Upper lobe of right lung (tissue), 1 donor: Measurements from ENCODE around the gene XYLT1. TPM values are rescaled to one million over a fixed set of nuclear protein-coding genes. Genes with fewer than 3 reads are reported as not detected.

Experiments
- ATAC-seq: fragments of 200-7000 bp; cut with Tn5 transposase; one replicate; pipeline ENCODE4 v1.9.1; 2020; ENCODE audit warnings: mild to moderate bottlenecking, moderate library complexity
- DNase-seq: peaks from one replicate; pipeline ENCODE4 v3.0.0-alpha.2; 2020
- H3K27ac ChIP-seq: fragments of 200-600 bp; one replicate; pipeline ENCODE4 v1.8.0; 2022
- H3K27me3 ChIP-seq: fragments of 200-600 bp; one replicate; pipeline ENCODE4 v1.8.0; 2022; ENCODE audit warnings: mild to moderate bottlenecking
- H3K36me3 ChIP-seq: fragments of 200-600 bp; one replicate; pipeline ENCODE4 v1.8.0; 2022
- H3K4me1 ChIP-seq: fragments of 200-600 bp; one replicate; pipeline ENCODE4 v1.8.0; 2022
- H3K4me3 ChIP-seq: fragments of 200-600 bp; one replicate; pipeline ENCODE4 v1.8.0; 2022; ENCODE audit warnings: mild to moderate bottlenecking
- H3K9me3 ChIP-seq: fragments of 200-600 bp; one replicate; pipeline ENCODE4 v1.8.0; 2022
- CTCF ChIP-seq: fragments of 200-600 bp; IDR thresholded peaks from one replicate; pipeline ENCODE4 v1.8.0; 2022; ENCODE audit warnings: antibody characterized with exemption
- intact Hi-C: fragments of 100-400 bp; cut with DNase I; formaldehyde crosslinking; loops from one replicate; pipeline ENCODE4 v1.11.0; 2022
- total RNA-seq: library from RNA; stranded (reverse); fragmentation: NEBNext Ultra II Directional; extraction: Animal tissue kit (Norgen Biotek cat#: 25700); gene quantifications from one replicate; pipeline ENCODE4 v1.2.1, GENCODE V29; 2021
- donor health status: DM: no; HTN: yes; CAD: no; lungs with severe emphysema.

XYLT1 gene
- total RNA-seq, 1 donor from 2014 or later = 12.1 TPM

GRCh38 chr16:17397499-17397891 lies 73.3 kb downstream of the XYLT1 start:
- H3K4me3 ChIP-seq = no peak overlapping the region
- no peaks in the 10 kb centered on the region for H3K27me3 ChIP-seq
- ATAC-seq (peak; percentile 81), DNase-seq (no peak)
- H3K36me3 ChIP-seq = no peaks in the 10 kb centered on the region
- TF ChIP-seq CTCF = no peak
- H3K27ac ChIP-seq = peak overlapping the region; percentile 65
- intact Hi-C loops = no loop called here
- peaks cover 31% of the 10 kb centered on the region for H3K4me1 ChIP-seq
- H3K9me3 ChIP-seq = no peaks in the 10 kb centered on the region

DNA sequence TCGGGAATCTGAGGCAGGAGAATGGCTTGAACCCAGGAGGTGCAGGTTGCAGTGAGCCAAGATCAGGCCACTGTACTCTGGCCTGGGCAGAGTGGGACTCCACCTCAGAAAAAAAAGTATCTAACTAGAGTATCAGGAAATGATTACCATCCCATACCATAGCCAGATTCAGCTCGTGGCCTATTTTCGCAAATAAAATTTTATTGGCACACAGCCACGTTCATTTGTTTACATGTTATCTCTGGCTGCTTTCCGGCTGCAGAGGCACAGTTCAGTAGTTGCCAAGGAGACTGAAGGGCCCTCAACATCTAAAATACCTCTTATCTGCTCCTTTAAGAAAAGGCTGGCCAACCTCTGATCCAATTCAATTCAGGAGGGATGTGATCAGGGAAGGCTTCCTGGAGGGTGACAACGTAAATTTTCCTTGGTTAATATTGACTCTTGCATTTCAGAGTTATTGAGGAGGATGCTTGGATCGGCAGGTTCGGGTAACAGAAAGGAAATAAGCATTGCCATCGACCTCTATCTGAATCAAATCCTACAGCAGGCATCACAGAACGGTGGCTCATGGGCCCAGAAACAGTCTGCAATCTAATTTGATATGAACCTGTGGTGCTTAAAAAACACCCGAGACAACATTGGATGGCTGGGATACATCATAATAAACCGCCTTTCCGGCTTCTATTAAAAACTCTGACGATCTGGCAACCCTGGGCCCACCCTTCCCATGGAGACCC lies 73.8 kb downstream of the XYLT1 start:
- Histone ChIP-seq H3K4me3 (no peak overlapping the region), H3K27me3 (no peaks in the 10 kb centered on the region), H3K36me3 (no peaks in the 10 kb centered on the region), H3K4me1 (peaks cover 31% of the 10 kb centered on the region), H3K27ac (peak overlapping the region; percentile 65), H3K9me3 (no peaks in the 10 kb centered on the region)
- ATAC-seq (peak; percentile 80), DNase-seq (no peak)
- TF ChIP-seq CTCF = no peak
- intact Hi-C loops = no loop called here

- Histone ChIP-seq H3K4me1 (peaks cover 31% of the 10 kb centered on the region), H3K36me3 (no peaks in the 10 kb centered on the region), H3K4me3 (no peak overlapping the region), H3K27ac (peak overlapping the region; percentile 65), H3K27me3 (no peaks in the 10 kb centered on the region), H3K9me3 (no peaks in the 10 kb centered on the region)
- ATAC-seq (peak; percentile 29), DNase-seq (no peak)
- intact Hi-C loops = no loop called here
- no peak for TF ChIP-seq CTCF
Measured at GRCh38 chr16:17395849-17396480, 74.8 kb downstream of the XYLT1 start.

GRCh38 chr16:17392857-17393692 lies 77.7 kb downstream of the XYLT1 start:
- no peak overlapping the region for H3K27ac ChIP-seq
- ATAC-seq = no peak
- H3K27me3 ChIP-seq = no peaks in the 10 kb centered on the region
- no peaks in the 10 kb centered on the region for H3K9me3 ChIP-seq
- no peak for TF ChIP-seq CTCF
- no peak overlapping the region for H3K4me3 ChIP-seq
- intact Hi-C loops = no loop called here
- H3K4me1 ChIP-seq = peaks cover 28% of the 10 kb centered on the region
- no peak for DNase-seq
- no peaks in the 10 kb centered on the region for H3K36me3 ChIP-seq

- H3K36me3 ChIP-seq = no peaks in the 10 kb centered on the region
- intact Hi-C loops = no loop called here
- ATAC-seq = no peak
Measured at GRCh38 chr16:17392127-17392856, 78.5 kb downstream of the XYLT1 start.

More at GRCh38 chr16:17392127-17392856, 78.5 kb downstream of the XYLT1 start:
- Histone ChIP-seq H3K27ac (no peak overlapping the region), H3K27me3 (no peaks in the 10 kb centered on the region), H3K4me3 (no peak overlapping the region), H3K9me3 (no peaks in the 10 kb centered on the region), H3K4me1 (peaks cover 20% of the 10 kb centered on the region)
- no peak for TF ChIP-seq CTCF
- no peak for DNase-seq
